ENCODE results near the gene ZNF598.

ZNF598 gene

DNA sequence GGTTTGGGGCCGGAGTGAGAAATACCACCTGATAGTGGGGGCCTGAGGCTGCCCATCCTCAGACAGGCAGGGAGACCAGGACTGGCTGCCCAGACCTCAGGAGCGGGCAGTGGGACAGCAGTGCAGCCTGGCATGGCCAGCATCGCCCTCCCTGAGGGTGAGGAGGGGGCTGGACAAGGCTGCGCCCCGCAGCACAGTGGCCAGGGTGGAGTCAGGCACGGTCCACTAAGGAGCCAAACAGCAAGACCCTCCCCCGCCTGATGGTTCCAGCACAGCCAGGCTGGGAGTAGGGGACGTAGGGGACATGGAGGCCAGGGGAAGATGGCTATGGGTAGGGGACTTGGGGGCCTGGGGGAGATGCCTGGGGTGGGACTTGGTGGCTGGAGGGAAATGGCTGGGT, 3.3 kb downstream of the ZNF598 start:
- DNase-seq (ENCODE audit: low spot score) = no peak

DNA sequence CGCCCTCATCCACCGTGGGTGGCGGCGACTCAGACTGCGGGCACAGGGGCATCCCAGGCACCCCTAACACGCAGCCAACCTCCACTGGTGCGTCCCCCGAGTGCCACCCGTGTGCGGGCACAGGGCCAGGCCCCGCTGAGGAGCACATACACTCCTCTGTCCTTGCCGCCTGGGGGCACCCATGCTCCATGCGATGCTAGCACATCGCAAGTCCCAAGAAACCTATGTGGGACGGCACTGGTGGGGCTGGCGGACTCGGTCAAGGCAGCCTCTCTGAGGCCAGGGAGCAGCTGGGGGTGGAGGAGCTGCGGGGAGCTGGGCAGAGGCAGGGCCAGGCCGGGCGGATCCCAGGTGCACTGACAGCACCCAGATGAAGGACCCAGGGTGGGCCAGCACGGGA, 4.0 kb downstream of the ZNF598 start:
- no peak for DNase-seq (ENCODE audit: low spot score)

DNA sequence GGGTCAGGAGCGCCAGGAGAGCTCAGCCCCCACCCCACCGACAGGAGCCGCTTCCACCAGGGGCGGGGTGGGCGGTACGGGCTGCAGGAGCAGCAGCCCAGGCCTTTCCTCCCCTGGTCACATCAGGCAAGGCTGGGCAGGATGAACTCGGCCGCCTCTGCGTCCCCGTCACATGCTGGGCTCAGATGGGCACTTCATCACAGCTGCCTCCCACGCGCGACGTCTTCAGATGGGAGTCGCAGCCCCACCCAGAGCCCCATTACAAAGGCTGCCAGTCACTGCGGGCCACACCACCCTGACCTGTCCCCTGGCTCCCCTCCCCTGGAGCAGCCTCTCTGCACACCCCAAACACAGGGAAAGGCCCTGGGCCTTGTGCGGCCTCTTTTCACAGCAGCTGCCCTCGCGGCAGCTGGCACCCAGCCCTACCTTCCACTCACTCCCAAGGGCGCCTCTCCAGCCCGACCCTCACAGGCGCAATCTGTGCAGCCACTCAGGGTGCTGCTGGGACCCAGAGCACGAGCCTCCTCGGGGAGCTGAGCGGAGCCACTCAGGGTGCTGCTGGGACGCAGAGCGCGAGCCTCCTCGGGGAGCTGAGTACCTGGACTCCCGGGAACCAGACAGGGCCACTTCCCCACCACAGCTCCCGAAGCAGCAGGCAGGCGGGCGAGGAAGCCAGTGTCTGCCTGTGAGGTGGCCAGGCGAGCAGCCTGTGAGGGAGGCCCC, 4.7 kb downstream of the ZNF598 start:
- no peak for DNase-seq (ENCODE audit: low spot score)

DNA sequence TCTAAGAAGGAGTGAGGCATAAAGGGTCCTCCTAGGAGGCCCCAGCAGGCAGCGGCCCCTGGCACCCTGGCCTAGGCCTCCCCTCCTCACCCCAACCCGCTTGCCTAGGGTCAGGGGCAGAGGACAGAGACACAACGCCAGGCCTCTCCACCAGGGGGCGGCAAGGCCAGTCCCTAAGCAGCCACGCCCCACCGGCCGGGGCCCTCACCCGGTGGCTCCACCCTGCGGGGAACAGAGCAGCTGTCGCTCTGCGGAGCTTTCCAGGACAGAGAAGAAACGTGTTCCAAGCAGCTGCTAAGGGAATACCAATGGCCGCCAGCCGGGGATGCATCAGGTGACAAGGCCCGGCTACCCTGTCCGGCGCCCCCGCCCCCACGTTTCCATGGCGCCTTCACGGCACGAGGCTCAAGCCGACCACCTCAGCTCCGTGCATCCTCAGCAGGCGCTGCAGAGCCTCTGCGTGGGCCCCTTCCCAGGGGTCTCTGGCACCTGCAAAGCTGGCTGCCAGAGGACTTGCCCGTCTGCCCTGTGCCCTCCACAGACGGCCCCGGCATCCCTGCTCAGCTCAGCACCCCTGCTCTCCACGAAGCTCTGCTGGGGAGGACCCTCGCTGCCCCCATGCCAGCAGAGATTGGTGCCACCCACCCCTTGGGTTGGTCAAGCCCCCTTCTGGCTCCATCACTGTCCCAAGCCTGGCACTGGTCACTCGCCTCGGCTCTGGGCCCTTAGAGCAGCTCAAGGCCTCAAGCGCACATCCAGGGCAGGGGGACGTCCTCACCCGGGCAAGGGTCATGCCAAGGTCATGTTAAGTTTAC, 5.6 kb downstream of the ZNF598 start:
- DNase-seq (ENCODE audit: low spot score) = peak; percentile 89

DNA sequence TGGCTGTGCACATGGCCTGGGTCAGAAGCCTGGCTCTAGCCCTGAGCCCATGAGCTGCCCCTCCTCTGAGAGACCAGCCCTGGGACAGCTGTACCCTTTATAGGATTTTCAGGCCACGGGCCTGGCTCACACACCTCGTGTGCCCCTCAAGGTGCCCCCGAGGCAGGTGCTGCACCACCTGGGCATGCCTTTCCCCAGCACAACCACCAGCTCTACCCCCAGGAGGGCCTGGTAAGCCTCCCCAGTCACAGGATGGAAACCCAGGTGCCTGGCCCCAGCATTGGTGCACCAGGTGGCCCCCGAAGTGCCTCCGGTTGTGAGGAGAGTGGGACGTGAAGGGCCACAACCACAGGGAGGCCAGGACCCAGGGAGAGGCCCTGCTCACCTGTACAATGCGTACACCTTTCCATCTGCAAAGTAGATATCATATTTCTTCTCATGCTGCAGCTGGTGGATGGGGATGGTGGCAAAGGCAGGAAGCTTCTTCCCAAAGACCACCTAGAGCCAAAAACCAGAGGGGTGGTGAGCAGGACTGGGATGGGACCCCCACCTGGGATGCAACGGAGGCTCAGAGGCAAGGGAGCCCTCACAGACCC, 6.3 kb downstream of the ZNF598 start:
- no peak for DNase-seq (ENCODE audit: low spot score)

DNA sequence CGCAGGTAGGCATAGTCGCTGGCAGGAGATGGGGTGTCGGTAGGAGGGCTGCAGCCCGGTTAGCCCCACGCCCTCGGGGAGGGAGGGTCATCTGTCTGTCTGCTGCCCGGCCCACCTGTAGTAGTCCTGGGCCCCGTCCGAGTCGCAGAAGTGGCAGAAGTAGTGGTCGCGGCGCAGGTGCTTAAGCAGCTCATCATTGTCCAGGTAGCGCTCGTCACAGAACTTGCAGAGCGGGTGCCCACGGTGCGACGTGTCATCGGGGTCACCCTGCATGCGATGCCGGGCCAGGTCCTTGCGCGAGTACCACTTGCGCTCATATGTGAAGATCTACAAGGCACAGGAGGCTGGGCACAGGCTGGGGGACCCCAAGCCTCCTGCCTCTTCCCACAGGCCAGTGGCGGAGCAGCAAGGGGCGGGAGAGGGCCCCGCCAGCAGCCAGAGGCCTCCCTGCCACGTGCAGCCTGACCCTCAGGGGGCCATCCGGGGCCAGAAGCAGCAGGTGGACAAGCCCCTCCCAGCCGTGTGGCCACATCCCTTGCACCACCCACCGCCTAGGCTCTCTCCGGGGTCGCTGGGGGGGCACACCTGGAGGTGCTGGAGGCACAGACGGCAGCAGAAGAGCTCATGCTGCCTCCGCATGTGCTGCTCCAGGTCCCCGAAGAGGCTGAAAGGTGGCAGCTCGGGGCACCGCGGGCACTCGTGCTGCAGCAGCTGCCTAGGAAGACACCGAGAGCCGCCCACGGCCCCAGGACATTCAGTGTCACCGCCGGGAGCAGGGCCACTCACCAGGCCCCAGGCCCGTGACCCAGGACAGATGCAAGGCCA, 7.0 kb downstream of the ZNF598 start:
- no peak for DNase-seq (ENCODE audit: low spot score)

DNA sequence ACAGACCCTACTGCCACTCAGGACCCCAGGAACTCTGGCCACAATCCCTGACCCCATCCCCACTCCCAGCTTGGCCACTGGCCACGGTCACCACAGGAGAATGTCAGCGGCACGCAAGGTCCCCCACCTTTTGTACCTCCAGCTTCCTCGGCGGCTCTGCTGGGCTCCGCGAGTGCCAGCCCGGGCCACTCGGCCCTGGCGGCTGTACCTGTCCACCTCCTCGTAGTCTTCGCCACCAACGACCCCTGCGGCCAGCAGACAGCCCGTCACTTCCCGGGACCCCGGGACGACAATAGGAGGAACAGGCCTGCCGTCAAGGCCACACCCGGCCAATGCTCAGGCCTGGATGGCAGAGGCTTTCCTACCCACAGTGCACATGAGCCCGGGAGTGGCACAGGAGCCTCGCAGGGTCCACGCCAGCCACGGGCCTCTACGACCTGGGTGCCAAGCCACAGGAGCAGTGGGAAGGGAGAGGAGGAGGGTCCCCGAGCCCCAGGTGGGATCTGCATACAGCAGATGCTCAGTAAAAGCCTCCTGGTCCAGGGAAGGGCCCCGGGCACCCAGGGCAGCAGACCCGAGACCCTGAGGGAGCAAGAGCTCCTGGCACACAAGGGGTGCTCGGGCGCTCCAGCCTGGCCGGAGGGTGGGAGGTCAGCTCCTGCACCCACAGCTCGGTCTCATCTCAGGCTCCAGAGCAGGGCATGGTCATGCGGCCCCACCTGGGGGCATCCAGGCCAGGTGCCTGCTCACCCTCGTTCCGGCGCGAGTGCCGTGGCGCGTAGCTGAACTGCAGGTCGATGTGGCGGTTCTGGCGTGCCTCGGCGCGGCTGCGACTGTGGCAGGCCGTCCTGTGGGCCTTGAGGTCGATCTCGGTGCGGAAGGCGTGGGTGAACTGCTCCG, 7.9 kb downstream of the ZNF598 start:
- no peak for DNase-seq (ENCODE audit: low spot score)

DNA sequence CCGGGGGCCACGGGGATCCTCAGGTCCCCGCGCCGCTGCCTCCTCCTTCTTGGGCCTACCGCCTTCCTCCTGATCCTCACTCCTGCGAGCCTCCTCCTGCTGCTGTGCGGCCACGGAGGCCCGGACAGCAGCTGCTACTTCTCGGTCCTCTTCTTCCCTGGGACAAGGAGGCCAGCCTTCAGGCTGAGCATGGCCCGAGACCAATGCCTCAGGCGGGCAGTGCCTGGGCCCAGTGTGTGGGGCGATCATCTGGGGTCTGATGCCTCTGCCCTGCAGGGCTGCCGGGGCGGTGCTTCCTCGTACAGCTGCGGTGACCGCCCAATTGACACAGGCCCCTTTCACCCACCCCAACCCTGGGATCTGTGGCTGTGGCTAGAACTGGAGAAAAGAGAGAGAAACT, 8.6 kb downstream of the ZNF598 start:
- no peak for DNase-seq (ENCODE audit: low spot score)

DNA sequence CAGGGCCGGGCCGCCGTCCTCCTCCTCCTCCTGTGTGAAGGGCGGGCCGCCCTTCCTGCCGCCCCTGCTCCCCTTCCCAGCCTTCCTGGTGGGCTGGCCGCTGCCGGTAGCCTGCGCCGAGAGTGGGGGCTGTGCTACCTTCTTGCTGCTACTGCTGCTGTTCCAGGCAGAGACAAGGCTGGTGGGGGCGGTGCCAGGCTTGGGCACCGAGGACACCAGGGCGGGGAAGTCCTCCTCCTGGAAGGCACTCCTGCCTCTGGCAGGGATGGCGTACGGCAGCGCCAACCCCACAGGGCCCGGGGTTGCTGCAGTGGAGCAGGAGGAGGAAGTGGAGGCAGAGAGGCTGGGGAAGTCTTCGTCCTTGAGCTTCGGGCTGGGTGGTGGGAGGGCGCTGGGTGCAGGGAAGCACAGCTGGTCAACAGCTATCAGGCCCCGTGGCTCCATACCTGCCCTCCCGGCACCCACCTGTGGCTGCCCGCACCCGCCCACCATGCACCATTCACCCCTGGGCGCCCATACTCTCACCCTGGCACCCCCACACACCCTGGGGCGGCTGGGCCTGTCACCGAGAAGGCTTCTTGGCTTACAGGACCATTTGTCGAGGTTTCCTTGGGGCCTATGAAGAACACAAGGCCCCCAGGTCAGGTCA, 9.6 kb downstream of the ZNF598 start:
- DNase-seq (ENCODE audit: low spot score) = no peak

DNA sequence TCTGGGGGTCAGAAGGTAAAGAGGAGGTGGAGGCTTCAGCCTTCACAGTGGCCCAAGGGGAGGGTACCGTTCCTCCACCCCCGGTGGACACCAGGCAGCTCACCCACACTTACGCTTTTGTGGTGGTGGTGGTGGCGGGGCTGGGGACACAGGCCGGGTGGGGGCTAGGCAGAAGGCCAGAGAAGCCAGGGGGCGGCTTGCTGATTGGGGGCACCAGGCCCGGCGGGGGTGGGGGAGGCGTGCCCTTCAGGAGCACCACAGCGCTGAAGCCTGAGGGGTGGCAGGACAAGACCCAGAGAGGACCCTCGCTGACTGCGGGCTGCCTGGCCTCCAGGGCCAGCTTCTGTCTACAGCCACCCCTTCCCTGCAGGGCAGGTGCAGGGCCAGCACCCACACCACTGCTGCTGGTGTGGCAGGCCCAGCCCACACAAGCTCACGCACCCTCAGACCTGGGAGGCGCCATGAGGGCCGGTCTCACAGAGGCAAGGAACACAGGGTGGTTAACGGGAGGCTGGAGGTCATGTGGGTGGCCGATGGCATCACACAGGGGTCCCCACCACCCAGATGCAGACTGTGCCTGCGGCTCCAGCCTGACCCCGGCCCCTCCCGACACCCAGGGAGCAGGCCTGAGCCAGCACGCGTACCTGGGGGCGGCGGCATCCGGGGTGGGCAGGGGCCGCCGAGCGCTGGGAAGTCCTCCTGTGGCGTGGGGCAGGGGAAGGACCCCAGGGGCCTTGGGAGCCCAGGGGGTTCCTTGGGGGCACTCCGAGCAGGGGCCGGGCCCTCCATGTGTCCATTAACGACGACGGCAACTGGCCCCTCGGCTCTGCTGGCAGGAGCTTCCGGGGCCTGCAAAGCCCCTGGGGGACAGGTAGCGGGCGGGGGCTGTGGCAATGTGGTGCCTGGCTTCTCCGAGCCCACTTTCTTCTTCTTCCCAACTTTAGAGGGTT, 10.5 kb downstream of the ZNF598 start:
- no peak for DNase-seq (ENCODE audit: low spot score)

DNA sequence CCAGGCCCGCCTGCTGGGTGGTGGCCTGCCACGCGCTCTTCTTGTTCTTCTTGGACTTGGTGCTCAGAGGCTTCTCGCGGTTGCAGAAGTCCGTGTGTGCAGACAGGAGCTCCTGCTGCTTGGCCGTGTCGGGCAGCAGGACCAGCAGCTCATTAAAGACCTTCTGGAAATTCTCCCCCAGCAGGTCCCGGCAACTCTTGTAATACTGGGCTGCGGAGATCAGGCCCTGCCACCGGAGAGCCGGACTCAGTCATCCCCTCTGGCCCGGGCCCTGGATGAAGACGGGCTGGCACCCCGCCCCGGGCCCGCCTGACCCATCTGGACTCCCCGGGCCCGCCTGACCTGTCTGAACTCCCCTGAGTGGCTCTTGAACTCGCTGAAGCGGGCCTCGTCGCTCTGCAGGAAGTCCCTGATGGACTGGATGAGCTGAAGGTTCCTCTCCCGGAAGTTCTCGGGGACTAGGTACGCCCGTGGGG, 11.2 kb downstream of the ZNF598 start:
- DNase-seq (ENCODE audit: low spot score) = no peak

DNA sequence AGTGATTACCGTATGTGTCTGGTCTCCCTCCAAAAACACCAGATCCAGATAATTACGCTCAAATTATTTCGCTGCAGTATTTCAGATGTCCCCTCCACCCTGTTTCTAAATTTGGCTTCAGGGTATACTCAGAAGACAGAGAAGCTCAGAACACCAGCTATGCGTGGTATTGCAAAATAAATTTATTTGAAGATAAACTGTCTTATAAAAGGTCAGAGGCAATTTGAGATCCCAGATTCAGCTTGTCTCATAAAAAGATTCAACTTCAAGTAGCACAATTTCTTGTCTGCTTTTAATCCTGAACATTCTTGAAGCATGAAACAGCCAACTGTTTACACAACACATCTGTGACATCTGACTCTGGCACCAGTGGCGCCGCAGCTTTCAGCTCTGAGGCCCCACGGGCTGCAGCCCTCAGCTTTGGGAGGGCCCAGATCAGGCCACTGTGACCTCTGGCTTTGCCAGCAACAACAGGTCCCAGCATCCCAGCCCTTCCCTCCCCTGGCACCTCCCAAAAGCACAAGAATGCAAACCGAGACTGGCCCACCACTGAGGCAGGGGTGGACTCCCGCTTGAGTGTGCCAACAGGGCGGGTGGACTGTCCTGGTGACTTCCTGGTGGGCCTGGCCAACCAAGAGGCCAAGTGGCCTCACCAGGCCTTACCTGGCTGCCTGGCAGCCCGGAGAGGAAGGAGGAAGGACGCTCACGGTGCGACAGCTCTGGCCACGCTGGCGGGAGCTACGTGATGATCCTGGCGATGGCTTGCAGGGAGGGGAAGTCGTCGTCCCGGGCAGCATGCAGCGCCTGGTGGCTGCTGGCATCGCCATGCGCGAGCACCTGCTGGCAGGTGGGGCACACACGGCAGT, 11.9 kb downstream of the ZNF598 start:
- no peak for DNase-seq (ENCODE audit: low spot score)

DNA sequence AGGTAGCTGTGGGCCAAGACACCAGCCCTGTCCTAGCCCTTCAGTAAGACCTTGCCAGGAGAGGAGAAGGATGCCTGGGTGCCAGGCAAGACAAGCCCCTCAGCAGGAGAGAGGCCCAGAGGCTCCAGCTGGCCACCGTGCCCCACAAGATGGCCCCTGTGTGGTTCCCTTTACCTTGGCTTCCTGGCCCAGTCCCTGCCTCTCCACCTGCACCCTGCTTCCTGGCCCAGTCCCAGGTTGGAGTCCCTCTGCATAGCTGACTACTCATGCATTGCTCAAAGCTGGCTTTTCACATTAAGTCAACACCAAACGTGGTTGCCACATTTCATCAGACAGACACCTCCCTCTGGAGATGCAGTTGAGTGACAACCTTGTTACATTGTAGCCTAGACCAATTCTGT, 15.9 kb downstream of the ZNF598 start:
- peak; percentile 90 for DNase-seq (ENCODE audit: low spot score)

DNA sequence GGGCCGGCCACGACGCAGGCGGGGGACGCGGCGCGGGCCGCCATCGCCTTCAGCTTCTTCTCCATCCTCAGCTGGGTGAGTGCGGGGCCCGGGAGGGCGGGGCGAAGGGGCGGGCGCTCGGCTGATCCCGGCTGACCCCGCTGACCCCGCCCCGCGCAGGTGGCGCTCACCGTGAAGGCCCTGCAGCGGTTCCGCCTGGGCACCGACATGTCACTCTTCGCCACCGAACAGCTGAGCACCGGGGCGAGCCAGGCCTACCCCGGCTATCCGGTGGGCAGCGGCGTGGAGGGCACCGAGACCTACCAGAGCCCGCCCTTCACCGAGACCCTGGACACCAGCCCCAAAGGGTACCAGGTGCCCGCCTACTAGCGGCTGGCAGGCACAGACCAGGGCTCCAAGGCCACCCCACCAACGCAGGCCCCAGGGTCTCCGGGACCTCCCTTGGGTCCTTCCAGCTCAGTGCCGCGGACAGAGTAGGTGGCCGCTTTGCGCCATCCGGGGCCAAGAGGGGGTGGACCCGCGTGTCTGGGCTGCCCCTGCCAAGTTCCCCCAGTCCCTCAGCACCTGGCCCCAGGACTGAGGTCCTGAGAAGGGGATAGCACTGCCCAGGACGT, 16.8 kb downstream of the ZNF598 start:
- DNase-seq (ENCODE audit: low spot score) = no peak

DNA sequence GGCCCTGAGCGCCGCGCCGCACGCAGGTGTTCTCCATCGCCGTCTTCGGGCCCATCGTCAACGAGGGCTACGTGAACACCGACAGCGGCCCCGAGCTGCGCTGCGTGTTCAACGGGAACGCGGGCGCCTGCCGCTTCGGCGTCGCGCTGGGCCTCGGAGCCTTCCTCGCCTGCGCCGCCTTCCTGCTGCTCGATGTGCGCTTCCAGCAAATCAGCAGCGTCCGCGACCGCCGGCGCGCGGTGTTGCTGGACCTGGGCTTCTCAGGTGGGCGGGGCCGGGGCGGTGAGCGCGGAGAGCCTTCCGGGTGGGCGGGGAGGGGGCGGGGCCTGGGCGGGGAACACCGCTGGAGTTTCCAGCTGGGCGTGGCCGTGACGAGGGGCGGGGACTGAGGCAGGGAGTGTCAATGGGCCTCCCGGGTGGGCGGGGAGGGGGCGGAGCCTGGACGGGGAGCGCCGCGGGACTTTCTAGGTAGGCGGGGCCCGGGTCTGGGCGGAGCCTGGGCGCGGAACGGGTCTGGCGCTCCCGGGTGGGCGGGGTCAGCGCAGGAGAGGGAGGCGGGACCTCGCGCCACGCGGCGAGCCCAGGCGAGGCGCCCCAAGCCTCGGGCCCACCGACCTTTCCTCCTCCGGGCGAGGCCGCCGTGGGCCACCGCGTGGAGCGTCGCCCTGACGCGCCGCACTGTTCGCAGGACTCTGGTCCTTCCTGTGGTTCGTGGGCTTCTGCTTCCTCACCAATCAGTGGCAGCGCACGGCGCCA, 17.5 kb downstream of the ZNF598 start:
- peak; percentile 87 for DNase-seq (ENCODE audit: low spot score)

DNA sequence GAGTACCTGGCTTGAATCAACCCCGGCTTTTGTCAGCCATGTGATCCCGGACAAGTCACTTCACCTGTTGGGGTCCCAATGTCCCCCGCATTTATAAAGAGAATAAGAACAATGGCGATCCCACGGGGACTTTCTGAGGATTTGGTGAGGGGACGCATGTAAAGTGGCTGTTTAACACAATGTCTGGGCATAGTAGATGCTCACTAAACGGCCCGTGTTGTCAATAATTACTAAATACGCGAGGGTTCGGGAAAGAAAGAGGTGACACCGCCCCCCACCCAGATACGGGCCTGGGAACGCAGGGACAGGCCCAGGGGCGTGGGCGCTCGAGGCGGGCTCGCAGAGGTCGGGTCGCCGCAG, 18.1 kb downstream of the ZNF598 start:
- DNase-seq (ENCODE audit: low spot score) = no peak

DNA sequence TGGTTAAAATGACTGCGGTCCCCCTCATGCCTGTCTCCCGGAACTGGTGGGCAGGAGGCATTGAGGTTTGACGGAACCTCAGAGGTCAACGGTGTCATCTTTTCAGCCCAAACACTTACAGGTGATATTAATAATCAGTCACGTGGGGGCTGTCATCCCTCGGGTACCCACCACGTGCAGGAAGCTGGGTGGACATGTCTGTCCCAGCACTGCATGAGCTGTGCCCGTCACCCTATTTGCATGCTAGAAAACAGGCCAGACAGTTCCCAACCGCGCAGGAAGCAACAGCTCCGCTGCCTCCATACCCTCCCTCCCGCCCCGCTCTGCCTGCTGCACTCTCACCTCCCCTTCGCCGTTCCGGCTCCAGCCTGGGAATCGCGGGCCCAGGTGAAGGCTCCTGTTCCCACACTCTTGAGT, 18.5 kb downstream of the ZNF598 start:
- DNase-seq (ENCODE audit: low spot score) = peak; percentile 31

Data from kidney tubule cell (primary cell).